RKO (cell line): ENCODE results near the gene UPK2.
A peak's percentile ranks its signal among the peaks of the same experiment; 100 is the strongest.
"Not testable (repeated sequence)": the region's sequence is repeated elsewhere in the genome, so short reads cannot be mapped to it uniquely, and the experiment has no call there.

Source experiments
- DNase-seq: peaks from one replicate; pipeline ENCODE4 v3.0.0-alpha.2; 2016; ENCODE audit warnings: low spot score

Gene UPK2

GRCh38 chr11:118938491-118939403, 17.4 kb upstream of the UPK2 start:
- DNase-seq: peak; percentile 32

GRCh38 chr11:118939404-118939915, 16.6 kb upstream of the UPK2 start:
- DNase-seq: no peak

GRCh38 chr11:118939953-118940598, 16.0 kb upstream of the UPK2 start:
- DNase-seq: no peak

- no peak for DNase-seq
Measured at GRCh38 chr11:118947091-118947490, 9.0 kb upstream of the UPK2 start.

DNA sequence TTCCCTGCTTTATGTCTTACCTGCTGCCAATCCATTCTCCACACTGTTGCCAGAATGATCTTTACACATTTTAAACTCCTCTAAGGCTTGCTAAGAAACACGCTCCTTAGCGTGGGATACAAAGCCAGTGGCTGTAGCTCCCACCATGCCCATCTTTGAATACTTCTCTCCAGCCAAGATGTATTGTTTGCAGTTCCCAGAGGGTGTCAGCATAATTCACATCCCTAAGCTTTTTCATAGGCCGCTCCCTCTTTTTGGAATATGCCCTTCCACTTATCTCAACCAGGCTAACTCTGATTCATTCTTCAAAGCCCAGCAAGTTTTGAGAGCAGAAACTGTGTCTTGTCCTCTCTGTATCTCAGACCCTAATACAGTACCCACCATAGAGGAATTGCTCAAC, 8.1 kb upstream of the UPK2 start:
- DNase-seq: no peak

DNA sequence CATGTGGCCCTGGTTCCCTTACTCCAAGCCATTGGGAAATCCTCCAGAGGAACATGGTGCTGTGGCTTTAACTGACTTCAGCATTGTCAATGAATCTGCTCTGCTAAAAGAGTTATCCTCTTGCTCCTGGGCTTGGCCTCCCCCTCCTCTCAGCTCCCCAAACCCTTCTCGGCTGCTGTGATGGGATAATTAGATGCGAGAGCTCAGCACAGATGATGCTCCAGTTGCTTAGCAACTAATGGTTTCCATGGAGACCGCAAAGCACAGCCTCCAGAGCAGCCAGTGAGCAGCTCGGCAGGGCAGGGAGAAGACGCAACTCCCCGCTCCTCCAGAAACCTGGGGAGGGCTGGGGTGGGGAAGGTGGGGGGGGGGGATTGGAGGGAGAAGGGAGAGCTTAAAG, 2.8 kb upstream of the UPK2 start:
- peak; percentile 24 for DNase-seq

DNA sequence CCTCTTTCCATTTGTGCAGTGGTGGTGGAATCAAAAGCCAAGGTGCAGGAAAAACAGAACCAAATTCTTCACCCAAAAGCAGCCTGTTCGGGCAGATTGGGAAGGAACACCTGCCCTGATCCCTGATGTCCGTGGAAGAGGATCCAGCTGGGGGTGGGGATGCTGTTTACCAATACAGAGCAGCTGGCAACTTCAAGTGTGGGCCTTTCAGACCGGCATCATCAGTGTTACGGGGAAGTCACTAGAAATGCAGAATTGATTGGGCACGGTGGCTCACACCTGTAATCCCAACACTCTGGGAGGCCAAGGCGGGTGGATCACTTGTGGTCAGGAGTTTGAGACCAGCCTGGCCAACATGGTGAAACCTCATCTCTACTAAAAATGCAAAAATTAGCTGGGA, 2.1 kb upstream of the UPK2 start:
- DNase-seq: not testable (repeated sequence)

- no peak for DNase-seq
Measured at GRCh38 chr11:118956847-118957469, 860 bp downstream of the UPK2 start.

- DNase-seq: no peak
Measured at GRCh38 chr11:118957549-118957948, 1.5 kb downstream of the UPK2 start.

DNA sequence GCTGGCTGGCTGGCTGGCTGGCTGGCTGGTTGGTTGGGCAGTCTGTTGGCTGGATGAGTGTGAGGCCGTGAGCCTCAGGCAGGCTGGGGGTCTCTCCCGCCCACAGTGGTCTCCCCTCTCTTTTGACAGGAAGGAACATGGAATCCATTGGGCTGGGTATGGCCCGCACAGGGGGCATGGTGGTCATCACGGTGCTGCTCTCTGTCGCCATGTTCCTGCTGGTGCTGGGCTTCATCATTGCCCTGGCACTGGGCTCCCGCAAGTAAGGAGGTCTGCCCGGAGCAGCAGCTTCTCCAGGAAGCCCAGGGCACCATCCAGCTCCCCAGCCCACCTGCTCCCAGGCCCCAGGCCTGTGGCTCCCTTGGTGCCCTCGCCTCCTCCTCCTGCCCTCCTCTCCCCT, 1.9 kb downstream of the UPK2 start:
- no peak for DNase-seq

GRCh38 chr11:118958577-118958976, 2.5 kb downstream of the UPK2 start:
- DNase-seq: no peak

- no peak for DNase-seq
Measured at GRCh38 chr11:118961189-118961588, 5.1 kb downstream of the UPK2 start.

DNA sequence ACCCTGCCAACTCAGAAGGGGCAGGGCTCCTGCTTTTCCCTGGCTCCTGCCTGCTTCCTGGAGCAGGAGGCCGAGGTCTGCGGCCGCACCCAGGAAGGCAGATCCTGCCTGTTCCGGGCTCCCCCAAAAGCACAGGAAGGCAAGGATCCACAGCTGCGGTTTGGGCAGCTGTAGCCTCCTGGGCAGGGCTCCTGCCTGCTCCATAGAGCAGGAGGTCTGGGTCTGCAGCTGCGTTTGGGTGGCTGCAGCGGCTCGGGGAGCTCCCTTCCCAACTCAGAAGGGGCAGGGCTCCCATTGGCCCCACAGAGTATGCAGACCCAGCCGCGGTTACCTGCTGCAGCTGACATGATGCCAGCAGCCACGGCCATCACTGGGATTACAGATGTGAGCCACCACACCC, 5.5 kb downstream of the UPK2 start:
- no peak for DNase-seq

- DNase-seq: not testable (repeated sequence)
Measured at GRCh38 chr11:118969508-118969907, 13.4 kb downstream of the UPK2 start.

GRCh38 chr11:118971646-118972045, 15.5 kb downstream of the UPK2 start, which contains the start of gene FOXR1:
FOXR1 (plus strand) TSS chr11:118971761; CDS start chr11:118971932, 171 bp downstream.
- DNase-seq: no peak

DNA sequence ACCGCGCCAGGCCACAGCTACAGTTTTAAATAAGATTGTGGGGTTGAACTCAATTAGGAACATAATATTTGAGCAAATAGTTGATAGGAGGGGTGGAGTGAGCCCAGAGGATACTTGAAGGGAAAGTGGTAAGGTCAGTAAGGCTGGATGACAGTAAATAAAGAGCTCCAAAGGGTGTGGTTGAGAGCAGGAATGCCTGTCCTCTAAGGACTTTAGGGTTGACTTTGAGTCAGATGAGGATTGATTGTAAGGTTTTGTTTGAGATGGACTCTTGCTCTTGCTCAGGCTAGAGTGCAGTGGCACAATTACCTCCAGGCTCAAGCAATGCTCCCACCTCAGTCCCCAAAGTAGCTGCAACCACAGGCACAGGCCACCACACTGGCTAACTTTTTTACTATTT, 17.9 kb downstream of the UPK2 start:
- no peak for DNase-seq

DNA sequence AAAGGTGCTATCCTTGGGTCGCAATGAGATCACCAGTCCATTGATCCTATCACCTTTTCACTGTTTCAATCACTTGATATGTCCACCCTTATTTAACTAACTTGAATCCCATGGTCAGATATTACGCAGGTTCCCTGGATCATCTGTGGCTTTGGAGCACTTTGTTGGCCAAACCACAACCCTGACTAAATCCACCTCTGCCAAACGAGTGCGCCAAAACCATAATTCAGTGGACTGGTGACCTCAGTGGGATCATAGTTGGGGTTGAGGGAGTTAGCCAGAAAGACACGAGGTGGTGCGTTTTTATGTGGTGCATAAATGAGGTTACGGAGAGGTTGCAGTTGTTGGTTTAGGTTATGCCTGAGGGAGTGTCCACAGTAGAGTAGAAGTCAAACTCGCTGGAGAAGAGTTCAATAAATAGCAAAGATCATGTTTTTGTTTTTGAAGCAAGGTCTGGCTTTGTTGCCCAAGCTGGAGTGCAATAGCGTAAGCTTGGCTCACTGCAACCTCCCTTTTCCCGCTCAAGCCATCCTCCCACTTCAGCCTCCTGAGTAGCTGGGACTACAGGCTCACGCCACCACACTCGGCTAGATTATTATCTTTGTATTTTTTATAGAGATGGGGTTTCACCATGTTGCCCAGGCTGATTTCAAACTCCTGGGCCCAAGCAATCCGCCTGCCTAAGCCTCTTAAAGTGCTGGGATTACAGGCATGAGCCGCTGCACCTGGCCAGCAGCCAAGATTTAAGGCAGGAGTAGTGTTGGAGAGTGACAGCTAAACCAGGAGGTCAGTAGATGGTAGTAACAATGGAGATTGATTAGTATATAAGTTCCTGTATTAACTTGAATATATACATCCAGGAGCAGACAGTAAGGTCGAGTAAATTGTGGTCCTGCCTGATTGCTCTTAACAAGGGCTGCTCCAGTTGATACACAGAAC, 19.9 kb downstream of the UPK2 start:
- no peak for DNase-seq

- no peak for DNase-seq
Measured at GRCh38 chr11:118979434-118979833, 23.3 kb downstream of the UPK2 start.

GRCh38 chr11:118980191-118980881, 24.2 kb downstream of the UPK2 start:
- DNase-seq: no peak

DNA sequence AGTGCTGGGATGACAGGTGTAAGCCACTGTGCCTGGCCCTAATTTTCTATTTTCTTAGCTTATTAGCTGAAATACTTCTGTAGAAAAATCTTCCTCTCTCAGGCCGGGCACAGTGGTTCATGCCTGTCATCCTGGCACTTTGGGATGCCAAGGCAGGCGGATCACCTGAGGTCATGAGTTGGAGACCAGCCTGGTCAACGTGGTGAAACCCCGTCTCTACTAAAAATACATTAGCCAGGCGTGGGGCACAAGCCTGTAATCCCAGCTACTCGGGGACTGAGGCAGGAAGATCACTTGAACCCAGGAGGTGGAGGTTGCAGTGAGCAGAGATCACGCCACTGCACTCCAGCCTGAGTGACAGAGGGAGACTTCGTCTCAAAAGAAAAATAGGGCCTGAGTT, 28.2 kb downstream of the UPK2 start:
- not testable (repeated sequence) for DNase-seq

DNA sequence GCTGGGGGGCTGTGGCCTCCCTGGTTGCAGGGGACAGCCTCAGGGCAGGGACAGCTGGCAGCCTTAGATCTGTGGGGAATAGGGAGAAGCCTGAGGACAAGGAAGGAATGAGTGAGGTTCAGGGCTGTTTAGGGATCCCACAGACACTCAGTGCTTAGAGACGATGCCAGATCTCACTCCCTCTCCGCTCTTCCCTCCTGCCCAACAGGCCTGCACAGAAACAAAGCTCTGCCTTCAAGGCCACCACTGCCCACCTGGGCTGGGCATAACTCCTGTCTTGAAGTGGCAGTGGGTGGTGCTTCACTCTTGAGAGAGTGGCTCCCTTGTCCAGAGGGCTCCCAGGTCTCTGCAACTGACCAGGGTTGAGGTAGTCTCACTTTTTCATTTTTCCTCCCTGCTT, 28.7 kb downstream of the UPK2 start:
- no peak for DNase-seq
